PFSK-1 (cell line): ENCODE measurements around the gene ADTRP.

Source experiments
- FOXP2 ChIP-seq: optimal IDR thresholded peaks from 2 replicates; pipeline ENCODE3; 2011; ENCODE audit warnings: borderline replicate concordance, control low read depth, inconsistent platforms; ENCODE audit not compliant: insufficient read depth; ENCODE audit errors: extremely low read length, extremely low read depth
- POLR2AphosphoS5 ChIP-seq: IDR thresholded peaks from 2 replicates; pipeline ENCODE4 v1.6.1; 2012; ENCODE audit warnings: low read depth, mild to moderate bottlenecking, control low read depth, low read length, moderate library complexity
- SIN3A ChIP-seq: IDR thresholded peaks from 2 replicates; pipeline ENCODE4 v1.6.1; 2012; ENCODE audit warnings: mild to moderate bottlenecking, low read length, moderate library complexity, borderline replicate concordance; ENCODE audit not compliant: insufficient read depth
- TAF1 ChIP-seq: IDR thresholded peaks from 2 replicates; pipeline ENCODE4 v1.6.1; 2012; ENCODE audit warnings: low read length, control low read depth, borderline replicate concordance; ENCODE audit not compliant: insufficient read depth
- TF ChIP-seq, protein P1 (sequence below), 2 experiments: IDR thresholded peaks; 2 replicates each; pipeline versions ENCODE4 v1.6.1 to v1.8.0; 2011 to 2012; ENCODE audit warnings: low read depth in 2 of 2, low read length in 2 of 2, control low read depth in 1 of 2, inconsistent platforms in 1 of 2, mild to moderate bottlenecking in 1 of 2, moderate library complexity in 1 of 2; ENCODE audit not compliant: insufficient read depth in 1 of 2

DNA sequence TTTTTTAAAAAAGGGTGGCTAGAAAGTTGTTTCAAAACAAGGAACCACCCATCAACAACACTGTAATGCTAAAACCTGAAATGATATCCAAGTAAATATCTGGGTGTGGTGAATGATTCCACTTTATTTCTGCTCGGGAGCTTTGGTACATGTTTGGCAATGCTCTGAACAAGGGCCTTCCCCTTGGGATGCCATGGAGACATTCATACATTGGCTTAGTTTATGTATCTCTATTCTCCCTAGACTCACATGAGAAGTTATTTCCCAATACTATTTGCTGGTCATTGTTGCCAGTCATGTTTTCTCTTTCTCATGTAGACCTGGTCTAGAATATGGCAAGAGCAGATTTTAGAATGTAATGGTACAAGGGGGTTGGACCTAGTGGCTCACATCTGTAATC lies 22.9 kb downstream of the ADTRP start:
- TF ChIP-seq SIN3A (no peak), POLR2AphosphoS5 (no peak), TAF1 (no peak), FOXP2 (no peak)
- TF ChIP-seq, protein P1, sequence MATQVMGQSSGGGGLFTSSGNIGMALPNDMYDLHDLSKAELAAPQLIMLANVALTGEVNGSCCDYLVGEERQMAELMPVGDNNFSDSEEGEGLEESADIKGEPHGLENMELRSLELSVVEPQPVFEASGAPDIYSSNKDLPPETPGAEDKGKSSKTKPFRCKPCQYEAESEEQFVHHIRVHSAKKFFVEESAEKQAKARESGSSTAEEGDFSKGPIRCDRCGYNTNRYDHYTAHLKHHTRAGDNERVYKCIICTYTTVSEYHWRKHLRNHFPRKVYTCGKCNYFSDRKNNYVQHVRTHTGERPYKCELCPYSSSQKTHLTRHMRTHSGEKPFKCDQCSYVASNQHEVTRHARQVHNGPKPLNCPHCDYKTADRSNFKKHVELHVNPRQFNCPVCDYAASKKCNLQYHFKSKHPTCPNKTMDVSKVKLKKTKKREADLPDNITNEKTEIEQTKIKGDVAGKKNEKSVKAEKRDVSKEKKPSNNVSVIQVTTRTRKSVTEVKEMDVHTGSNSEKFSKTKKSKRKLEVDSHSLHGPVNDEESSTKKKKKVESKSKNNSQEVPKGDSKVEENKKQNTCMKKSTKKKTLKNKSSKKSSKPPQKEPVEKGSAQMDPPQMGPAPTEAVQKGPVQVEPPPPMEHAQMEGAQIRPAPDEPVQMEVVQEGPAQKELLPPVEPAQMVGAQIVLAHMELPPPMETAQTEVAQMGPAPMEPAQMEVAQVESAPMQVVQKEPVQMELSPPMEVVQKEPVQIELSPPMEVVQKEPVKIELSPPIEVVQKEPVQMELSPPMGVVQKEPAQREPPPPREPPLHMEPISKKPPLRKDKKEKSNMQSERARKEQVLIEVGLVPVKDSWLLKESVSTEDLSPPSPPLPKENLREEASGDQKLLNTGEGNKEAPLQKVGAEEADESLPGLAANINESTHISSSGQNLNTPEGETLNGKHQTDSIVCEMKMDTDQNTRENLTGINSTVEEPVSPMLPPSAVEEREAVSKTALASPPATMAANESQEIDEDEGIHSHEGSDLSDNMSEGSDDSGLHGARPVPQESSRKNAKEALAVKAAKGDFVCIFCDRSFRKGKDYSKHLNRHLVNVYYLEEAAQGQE (IDR thresholded peaks at IDR 0.05; ENCODE audit: insufficient read depth in 1 of 2, low read depth in 2 of 2, low read length in 2 of 2) = no peak
